Neural crest cell (in vitro differentiated cells): ENCODE data around the gene CLTB. TPM values are rescaled to one million over a fixed set of nuclear protein-coding genes. Genes with fewer than 3 reads are reported as not detected.
"Not testable (repeated sequence)": the region's sequence is repeated elsewhere in the genome, so short reads cannot be mapped to it uniquely, and the experiment has no call there.

Source experiments
- DNase-seq: peaks from one replicate; pipeline ENCODE4 v3.0.0; 2021; ENCODE audit warnings: low read depth, mixed read lengths, low spot score
- H3K27ac Mint-ChIP-seq: one replicate; pipeline ENCODE4 v1.8.0; 2021; ENCODE audit warnings: mild to moderate bottlenecking, mixed read lengths; ENCODE audit not compliant: unreplicated experiment
- H3K27me3 Mint-ChIP-seq: 2 replicates; pipeline ENCODE4 v1.8.0; 2021; ENCODE audit warnings: low read depth, mild to moderate bottlenecking, mixed read lengths
- H3K36me3 Mint-ChIP-seq: 2 replicates; pipeline ENCODE4 v1.8.0; 2021; ENCODE audit warnings: low read depth, mild to moderate bottlenecking, mixed read lengths
- H3K4me1 Mint-ChIP-seq: 2 replicates; pipeline ENCODE4 v1.8.0; 2021; ENCODE audit warnings: mixed read lengths
- H3K4me3 Mint-ChIP-seq: one replicate; pipeline ENCODE4 v1.8.0; 2021; ENCODE audit warnings: mild to moderate bottlenecking, mixed read lengths
- H3K9me3 Mint-ChIP-seq: 2 replicates; pipeline ENCODE4 v1.8.0; 2021; ENCODE audit warnings: mixed read lengths
- CTCF ChIP-seq: fragments of 200-600 bp; sonication (generic); conservative IDR thresholded peaks from 2 replicates; pipeline ENCODE4 v1.5.0; 2021; ENCODE audit warnings: antibody characterized with exemption, mild to moderate bottlenecking
- total RNA-seq: library from RNA; stranded (reverse); gene quantifications from 2 replicates; pipeline ENCODE4 v1.2.1, GENCODE V29; 2021

CLTB gene
- total RNA-seq, 1 donor from 2014 or later = 31.6 TPM

GRCh38 chr5:176444742-176445141 is 28.4 kb upstream of the CLTB start:
- Mint-ChIP-seq H3K27me3 (peaks cover 12% of the 10 kb centered on the region), H3K27ac (no peak overlapping the region), H3K36me3 (no peaks in the 10 kb centered on the region), H3K9me3 (peaks cover 3% of the 10 kb centered on the region), H3K4me1 (peaks cover 28% of the 10 kb centered on the region), H3K4me3 (peak overlapping the region; percentile 31)
- no peak for DNase-seq
- no peak for TF ChIP-seq CTCF

- not testable (repeated sequence) for H3K9me3 Mint-ChIP-seq, H3K27ac Mint-ChIP-seq, DNase-seq, H3K36me3 Mint-ChIP-seq
- peak overlapping the region; percentile 59 for H3K4me3 Mint-ChIP-seq
- peaks cover 12% of the 10 kb centered on the region for H3K27me3 Mint-ChIP-seq
- peaks cover 18% of the 10 kb centered on the region for H3K4me1 Mint-ChIP-seq
These were observed 26.6 kb upstream of the CLTB start for GRCh38 chr5:176442911-176443310.

- no peak overlapping the region for H3K4me3 Mint-ChIP-seq
- H3K36me3 Mint-ChIP-seq = no peaks in the 10 kb centered on the region
- no peak for DNase-seq
- no peak for TF ChIP-seq CTCF
- peaks cover 10% of the 10 kb centered on the region for H3K4me1 Mint-ChIP-seq
- H3K27me3 Mint-ChIP-seq = peaks cover 15% of the 10 kb centered on the region
- H3K9me3 Mint-ChIP-seq = peaks cover 3% of the 10 kb centered on the region
- no peak overlapping the region for H3K27ac Mint-ChIP-seq
These were observed 25.6 kb upstream of the CLTB start for GRCh38 chr5:176441921-176442323.

- TF ChIP-seq CTCF = no peak
- peaks cover 7% of the 10 kb centered on the region for H3K4me1 Mint-ChIP-seq
- DNase-seq = no peak
- peaks cover 19% of the 10 kb centered on the region for H3K27me3 Mint-ChIP-seq
- H3K36me3 Mint-ChIP-seq = no peaks in the 10 kb centered on the region
- H3K9me3 Mint-ChIP-seq = peaks cover 3% of the 10 kb centered on the region
- H3K4me3 Mint-ChIP-seq = peak overlapping the region; percentile 31
- no peak overlapping the region for H3K27ac Mint-ChIP-seq
These were observed 24.8 kb upstream of the CLTB start for GRCh38 chr5:176440927-176441706.

- Mint-ChIP-seq H3K4me3 (no peak overlapping the region), H3K36me3 (no peaks in the 10 kb centered on the region), H3K9me3 (peaks cover 3% of the 10 kb centered on the region), H3K27ac (no peak overlapping the region), H3K4me1 (peaks cover 7% of the 10 kb centered on the region), H3K27me3 (peaks cover 19% of the 10 kb centered on the region)
- no peak for DNase-seq
- no peak for TF ChIP-seq CTCF
These were observed 22.8 kb upstream of the CLTB start for GRCh38 chr5:176438959-176439757.

GRCh38 chr5:176436656-176437055 is 20.3 kb upstream of the CLTB start:
- DNase-seq = no peak
- Mint-ChIP-seq H3K27me3 (peaks cover 19% of the 10 kb centered on the region), H3K4me1 (peaks cover 7% of the 10 kb centered on the region), H3K9me3 (peaks cover 4% of the 10 kb centered on the region), H3K4me3 (no peak overlapping the region), H3K36me3 (peaks cover 4% of the 10 kb centered on the region), H3K27ac (no peak overlapping the region)
- TF ChIP-seq CTCF = no peak
